ENCODE measurements around the gene KCNIP4. TPM values are rescaled to one million over a fixed set of nuclear protein-coding genes. Genes with fewer than 3 reads are reported as not detected.

Gene KCNIP4
- total RNA-seq, 1 donor from 2014 or later = not detected

DNA sequence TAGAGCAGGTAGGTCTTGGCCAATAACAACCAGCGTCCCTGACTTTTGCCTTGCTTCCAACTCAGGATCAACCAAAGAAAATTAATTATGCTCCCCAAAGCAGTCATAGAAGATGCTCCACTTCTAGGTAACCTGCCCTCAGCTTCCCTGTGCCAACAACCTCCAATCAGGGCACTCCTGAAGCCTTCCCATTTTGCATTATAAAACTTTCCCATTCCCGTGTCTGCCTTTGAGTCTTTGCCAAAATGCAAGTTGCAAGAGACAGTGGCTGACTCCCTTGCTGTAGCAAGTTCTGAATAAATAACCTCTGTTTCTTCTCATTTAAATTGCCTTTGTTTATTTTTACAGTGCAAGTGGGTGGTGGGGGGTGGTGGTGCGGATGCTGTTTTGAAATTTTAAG is 830.3 kb downstream of the KCNIP4 start:
- DNase-seq (ENCODE audit: extremely low read depth, low read depth, low spot score) = no peak

DNA sequence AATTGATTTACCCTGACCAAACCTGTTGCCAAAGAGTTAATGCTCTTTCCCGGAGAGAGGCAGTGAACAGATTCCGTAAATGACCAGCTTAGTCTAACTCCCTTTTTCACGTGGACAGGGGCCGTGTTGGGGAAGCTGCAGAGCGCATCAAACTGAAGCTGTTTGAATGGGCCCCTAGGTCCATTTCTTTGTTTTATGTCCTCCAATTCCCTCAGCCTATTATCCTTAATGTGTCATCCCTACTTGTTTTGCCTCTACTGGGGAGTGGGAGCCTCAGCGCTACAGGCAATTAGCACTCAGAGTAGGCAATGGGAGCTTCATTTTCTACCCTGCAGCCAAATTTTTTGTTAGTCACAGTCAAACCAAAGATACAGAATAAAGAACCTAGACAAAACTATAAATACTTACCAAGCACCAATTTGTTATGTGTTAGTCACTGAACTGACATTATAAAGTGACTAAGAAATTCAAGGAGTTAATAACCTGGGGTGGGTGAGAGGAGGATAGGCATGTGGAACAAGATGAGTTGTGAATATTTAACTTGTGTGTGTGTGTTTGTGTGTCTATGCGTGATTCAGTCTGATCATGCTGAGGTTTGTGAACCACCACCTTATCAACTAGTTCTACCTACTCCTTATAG is 830.9 kb downstream of the KCNIP4 start:
- DNase-seq (ENCODE audit: extremely low read depth, low read depth, low spot score) = no peak

DNA sequence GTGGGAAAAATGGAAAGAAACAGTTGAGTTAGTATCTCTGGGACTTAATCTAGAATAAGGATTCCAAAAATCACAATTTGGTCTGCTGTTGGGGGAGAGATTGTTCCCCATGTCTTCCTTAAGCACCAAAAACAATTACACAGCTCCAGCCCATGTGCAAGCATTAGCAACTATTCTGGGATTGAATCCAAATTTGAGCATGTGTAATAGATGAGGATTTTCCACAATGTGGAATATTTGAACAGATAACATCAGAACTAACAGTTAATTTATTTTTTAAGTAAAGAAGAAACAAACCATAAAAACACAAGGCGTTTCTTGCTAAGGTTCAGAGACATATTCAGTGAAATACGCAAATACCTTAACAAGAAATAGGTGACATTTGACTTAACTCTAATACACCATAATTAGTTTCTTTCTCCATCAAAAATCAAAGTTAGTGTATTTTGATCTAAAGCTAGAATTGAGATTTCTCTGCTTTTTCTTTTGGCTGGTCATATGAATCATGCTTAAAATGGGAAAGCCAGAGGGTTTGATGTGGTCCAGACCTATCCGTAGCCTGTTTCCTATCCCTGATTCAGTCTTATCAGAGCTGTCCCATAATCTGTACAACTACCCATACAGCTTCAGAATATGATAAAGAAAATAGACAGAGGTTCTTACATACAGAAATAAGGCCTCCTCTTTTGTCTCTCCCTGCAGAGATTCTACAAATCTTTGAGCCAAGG is 834.9 kb downstream of the KCNIP4 start:
- peak; percentile 50 for DNase-seq (ENCODE audit: extremely low read depth, low read depth, low spot score)

DNA sequence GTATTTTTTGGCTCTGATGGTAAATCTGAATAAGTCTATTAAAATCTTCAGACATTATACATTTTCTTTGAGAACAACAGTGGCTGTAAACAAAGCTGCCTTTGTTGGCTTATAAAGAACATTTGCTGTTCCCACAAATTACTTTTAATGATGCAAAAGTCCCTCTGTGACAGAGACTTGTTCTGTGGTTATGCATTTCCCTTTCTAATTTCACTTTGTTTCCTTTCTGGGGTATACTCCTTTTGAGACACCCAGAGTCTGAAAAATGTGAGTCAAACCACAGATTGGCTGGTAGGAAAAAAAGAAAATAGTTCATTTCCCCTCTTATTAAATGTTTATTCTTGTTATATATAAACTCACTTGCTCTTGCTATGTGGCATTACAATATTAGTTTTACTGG is 845.9 kb downstream of the KCNIP4 start:
- DNase-seq (ENCODE audit: extremely low read depth, low read depth, low spot score) = no peak

DNA sequence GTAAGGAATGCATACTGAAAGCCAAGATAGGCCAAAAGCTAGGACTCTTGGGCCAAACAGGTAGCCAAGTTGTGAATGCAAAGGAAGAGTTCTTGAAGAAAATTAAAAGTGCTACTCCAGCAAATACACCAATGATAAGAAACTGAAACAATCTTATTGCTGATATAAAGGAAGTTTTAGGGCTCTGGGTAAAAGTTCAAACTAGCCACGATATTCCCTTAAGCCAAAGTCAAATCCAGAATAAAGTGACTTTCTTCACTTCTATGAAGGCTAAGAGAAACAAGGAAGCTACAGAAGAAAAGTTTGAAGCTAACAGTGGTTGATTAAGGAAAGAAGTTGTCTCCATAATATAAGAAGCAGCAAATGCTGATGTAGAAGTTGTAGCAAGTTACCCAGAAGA is 850.7 kb downstream of the KCNIP4 start:
- no peak for DNase-seq (ENCODE audit: extremely low read depth, low read depth, low spot score)

DNA sequence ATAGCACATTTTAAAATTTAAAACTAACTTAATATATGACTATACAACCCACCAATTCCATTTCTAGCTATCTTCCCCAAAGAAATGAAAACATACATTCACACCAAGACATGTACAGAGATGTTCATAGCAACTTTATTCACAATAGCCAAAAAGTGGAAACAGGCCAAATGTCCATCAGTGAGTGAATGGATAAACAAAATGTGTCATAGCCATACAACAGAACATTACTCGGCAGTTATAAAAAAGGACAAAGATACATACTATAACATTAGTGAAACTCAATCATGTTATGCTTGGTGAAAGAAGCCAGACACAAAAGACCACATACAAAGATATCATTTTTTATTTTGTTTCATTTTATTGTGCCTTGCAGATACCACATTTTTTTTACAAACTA is 851.5 kb downstream of the KCNIP4 start:
- DNase-seq (ENCODE audit: extremely low read depth, low read depth, low spot score) = no peak

DNA sequence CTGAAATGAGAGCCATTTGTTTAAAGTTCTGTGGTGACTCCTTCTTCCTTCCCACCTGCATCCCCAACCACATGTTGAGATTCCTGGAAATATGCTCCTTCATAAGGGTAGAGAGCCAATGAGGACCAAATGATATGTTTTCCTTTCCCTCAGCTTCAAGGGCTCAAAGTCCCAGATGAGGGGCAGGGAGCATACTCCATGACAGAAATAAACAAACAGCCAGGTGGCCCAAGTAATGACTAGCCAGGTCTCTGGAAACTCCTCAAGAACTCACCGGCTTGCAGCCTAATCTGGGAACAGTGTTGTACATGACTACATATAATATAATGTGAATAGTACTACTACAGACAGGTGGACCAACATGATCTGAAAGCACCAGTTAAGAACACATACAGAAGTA is 856.0 kb downstream of the KCNIP4 start:
- DNase-seq (ENCODE audit: extremely low read depth, low read depth, low spot score) = no peak

DNA sequence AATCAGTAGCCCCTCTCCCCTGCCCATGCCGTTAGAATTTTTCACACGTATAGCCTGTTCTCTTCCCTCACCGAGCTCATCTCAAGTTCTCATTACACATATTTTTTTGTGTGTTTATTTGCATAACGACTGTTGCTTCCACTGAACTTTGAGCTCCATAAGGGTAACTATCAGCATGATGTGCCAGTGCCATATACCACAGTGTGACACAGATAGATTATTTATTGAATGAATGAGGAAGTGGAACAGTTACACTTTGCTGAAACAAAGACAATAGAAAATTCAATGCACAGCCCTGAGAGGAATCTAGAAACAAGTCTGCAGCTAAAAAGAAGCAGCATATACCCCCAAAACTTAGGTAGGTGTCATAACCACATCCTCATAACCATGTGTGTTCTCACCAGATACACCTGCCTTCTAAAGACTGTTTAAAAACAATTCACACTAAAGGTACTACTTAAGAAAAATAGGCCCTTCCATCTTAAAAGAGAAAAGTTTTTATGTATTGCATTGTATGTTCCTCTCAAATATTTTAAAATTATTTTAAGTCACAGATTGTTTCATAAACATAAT is 858.4 kb downstream of the KCNIP4 start:
- no peak for DNase-seq (ENCODE audit: extremely low read depth, low read depth, low spot score)

DNA sequence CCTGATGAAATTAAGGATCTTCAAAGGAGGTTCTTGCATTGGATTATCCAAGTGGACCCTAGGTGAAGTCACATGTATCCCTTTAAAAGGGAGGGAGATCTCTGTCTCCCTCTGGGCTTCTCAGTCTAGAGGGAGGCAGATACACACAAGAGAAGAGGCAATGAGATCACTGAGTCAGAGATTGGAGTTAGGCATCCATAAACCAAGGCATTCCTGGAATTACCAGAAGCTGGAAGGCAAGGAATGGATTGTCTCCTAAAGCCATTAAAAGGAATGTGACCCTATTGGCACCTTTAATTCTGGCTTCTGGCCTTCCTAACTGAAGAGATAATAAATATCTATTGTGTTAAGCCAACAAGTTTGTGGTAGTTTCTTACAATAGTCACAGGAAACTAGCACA is 865.2 kb downstream of the KCNIP4 start:
- no peak for DNase-seq (ENCODE audit: extremely low read depth, low read depth, low spot score)

DNA sequence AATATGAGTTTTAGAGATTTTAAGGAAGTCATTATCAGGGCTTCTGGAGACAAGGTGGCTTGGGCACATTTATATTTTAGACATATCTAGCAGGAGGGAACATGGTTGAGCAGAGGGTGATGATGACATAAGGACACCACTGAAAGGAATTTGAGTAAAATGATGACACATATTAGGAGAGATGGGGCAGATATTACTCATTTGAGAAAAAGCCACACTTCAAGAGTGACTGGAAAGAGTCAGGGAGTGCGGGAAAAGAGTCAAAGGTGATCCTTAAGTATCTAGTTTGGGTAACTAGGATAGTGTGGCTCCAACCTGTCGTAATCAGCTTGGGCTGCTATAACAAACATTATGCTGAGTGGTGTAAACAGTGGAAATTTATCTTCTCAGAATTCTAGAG is 870.6 kb downstream of the KCNIP4 start:
- no peak for DNase-seq (ENCODE audit: extremely low read depth, low read depth, low spot score)

DNA sequence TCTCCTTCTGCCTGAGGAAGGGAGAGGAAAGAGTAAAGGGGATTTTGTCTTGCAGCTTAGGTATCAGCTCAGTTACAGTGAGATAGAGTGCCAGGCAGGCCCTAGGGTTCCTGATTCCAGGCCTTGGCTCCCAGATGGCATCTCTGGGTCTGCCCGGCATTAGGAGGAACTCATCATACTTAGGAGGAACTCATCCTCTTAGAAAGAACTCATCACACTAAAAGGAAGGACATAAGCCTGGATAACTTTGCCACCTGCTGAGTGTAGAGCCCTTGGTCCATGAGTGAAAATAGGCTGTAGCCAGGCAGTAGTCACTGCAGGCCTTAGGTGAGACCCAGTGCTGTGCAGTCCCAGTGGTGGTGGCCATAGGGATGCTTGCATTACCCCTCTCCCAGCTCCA is 881.2 kb downstream of the KCNIP4 start:
- no peak for DNase-seq (ENCODE audit: extremely low read depth, low read depth, low spot score)

DNA sequence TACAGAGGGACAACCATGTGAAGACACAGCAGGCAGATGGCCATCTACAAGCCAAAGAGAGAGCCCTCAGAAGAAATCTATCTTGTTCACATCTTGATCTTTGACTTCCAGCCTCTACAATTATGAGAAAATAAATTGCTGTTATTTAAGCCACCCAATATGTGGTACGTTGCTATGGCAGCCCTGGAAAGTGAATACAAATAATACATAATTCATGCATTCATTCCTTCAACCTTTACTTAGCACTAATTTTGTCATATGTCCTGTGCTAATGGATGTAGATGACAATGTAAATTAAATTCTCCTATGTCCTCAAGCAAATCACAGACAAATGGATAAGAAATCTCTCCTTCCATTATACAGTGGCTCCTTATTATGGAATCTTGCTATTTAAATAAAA is 886.7 kb downstream of the KCNIP4 start:
- DNase-seq (ENCODE audit: extremely low read depth, low read depth, low spot score) = no peak

DNA sequence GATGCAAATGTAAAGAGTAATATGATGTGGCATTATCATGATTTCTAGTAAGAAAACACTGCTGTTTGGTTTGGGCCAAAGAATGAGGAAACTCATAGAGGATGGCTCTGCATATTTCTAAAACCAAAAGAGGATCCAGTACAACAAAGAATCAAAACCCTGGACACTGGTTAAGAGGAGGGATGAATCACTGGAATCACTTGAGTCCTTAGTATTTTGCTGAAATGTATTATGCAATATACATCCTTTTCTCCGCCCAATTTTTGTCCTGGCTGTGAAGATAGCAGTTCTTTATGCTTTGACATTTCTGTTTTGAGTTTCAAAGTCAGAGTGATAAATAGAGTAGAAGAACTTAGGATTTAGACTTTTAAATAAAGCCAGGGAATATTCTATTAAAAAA is 902.4 kb downstream of the KCNIP4 start:
- no peak for DNase-seq (ENCODE audit: extremely low read depth, low read depth, low spot score)

DNA sequence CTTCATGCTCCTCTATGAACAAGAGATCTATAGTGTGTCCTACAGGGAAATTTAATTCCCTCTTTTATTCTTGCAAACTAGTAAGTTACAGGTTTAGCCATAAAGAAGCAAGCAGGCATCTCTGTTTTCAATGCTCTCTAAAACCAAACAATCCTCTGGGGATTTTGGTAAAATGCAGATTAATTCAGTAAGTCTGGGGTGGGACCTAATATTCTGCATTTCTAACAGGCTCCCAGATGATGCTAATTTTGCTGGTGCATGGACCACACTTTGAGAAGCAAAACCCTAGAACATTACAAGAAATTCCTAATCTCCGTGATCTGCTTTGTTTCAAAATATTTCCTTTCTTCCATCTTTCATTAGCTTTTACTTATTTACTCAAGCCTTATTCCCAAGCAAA is 903.5 kb downstream of the KCNIP4 start:
- no peak for DNase-seq (ENCODE audit: extremely low read depth, low read depth, low spot score)

DNA sequence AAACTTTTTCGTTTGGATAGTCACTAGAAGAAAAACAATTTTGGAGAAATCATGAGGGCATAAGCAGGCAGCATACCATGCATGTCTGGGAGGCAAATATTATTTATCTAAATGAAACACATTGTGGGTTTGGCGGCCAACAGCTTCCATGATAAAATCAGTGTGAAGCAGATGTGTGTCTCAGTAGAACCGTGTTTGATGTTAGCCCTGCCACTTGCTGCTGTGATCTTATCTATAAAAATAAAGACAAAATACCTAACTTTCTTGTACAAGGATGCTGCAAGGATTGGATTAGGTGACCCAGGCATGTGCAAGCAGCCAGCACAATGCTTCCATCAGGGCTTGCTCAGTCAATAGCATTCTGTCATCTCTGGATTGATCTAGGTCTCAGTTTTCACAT is 906.9 kb downstream of the KCNIP4 start:
- DNase-seq (ENCODE audit: extremely low read depth, low read depth, low spot score) = no peak

DNA sequence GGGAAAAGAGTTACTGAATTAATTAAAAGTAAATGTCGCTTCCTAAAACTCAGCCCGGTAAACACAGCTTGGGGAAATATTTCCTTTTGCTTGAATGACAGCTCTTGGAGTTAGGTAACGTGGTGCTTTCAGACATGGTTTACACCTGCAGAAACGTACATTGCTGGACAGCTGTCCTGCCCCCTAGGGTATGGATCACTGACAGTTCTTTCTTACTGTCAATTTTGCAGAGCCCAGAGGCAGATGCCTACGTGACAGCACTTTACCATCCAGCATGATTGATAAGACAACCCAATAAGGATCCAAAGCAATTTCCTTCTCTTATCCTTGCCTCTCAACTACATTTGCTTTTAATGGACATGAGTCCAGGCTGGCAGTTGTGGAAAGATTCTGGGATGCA is 913.8 kb downstream of the KCNIP4 start:
- DNase-seq (ENCODE audit: extremely low read depth, low read depth, low spot score) = no peak

DNA sequence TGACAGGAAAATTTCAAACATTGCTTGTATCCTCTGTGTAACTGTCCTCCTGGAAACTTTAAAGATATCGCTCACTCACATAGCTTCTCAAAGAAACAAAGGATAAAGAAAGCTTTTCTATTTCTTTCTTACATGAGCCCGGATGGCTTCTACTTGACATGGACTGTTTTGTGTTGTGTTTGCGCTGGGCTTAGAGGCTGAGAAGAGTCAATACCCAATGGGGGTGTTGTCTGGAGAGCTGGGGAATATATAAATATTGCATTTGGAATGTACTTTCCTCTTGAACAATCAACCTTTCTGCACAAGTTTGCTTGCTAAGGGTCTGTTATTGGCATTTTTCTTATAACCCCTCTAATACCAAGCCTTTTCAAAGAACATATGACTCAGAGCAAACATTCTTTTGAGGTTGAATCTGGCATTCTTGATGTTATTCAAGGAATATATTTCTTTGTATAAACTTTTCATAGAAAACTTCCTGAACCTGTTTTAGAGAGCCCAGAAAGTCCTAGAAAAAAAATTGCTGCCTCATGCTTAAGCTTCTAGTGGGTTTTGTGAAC is 916.4 kb downstream of the KCNIP4 start:
- DNase-seq (ENCODE audit: extremely low read depth, low read depth, low spot score) = no peak

DNA sequence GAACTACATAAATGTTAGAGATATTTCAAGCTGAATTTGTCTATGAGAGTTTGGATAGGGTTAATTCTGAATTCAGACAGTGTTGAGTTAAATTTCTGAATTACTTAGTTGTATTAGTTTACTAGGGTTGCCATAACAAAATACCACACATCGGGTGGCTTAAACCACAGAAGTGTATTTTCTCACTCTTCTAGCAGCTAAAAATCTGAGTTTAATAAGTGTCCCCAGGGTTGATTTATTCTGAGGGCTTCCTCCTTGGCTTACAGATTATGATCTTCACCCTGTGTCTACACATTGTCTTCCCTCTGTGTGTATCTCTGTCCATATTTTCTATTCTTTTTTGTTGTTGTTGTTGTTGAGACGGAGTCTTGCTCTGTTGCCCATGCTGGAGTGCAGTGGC is 929.8 kb downstream of the KCNIP4 start:
- DNase-seq (ENCODE audit: extremely low read depth, low read depth, low spot score) = no peak

DNA sequence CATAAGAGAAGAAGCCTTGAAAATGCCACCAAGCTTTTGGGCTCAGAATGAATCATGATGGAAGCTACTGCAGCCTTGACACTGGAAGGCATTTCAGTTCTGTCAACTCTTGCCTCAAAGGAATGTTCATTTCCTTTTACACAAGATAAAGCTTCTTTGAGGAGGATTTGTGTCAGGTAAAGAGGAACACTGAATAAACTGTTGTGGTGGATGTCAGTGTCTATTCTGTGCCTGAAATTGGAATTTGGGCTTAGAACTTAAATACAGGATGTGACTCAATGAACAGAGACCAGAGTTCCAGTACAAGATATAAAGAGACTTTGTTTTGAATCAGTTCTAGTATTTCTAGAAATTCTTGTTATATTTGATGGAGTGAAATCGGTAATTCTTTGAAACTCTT is 935.1 kb downstream of the KCNIP4 start:
- no peak for DNase-seq (ENCODE audit: extremely low read depth, low read depth, low spot score)

DNA sequence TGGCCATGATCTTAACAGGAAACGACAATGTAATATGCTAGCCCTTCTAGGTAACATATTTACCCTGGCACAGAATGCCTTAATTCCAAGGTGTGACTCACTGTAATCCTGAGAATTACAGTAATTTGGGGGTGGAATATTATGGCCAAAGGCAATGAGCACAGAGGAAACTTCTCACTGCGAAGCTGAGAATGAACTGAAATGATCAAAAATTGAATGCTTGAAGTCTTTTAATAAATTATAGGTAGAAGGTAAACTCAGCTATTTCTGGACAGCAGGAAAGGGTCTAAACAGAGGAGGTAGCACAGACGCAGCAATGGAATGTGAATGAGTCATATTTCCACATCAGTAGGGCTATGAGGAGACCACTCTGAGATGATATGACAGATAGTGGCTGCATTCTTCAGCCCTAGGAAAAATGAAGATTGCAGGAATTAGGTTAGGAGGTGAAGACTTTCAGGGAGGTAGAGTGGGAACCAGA is 935.7 kb downstream of the KCNIP4 start:
- no peak for DNase-seq (ENCODE audit: extremely low read depth, low read depth, low spot score)

DNA sequence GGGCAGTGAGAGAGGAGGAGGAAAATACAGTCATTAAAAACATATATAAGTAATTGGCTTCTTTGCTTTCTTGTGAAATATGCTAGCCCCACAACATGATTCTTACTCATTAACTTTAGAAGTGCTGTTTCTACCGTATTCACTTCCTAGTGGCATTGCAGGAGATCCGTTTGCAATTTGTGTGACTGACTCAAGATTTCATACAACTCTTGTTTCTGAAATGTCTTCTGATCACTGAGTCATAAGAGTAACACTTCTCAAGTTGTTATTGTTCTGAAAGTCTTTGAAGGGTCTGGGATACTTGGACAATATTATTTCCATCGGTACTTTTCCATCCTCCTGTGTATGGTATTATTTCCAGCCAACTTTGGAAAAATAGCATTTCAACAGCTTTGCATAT is 937.5 kb downstream of the KCNIP4 start:
- DNase-seq (ENCODE audit: extremely low read depth, low read depth, low spot score) = no peak

DNA sequence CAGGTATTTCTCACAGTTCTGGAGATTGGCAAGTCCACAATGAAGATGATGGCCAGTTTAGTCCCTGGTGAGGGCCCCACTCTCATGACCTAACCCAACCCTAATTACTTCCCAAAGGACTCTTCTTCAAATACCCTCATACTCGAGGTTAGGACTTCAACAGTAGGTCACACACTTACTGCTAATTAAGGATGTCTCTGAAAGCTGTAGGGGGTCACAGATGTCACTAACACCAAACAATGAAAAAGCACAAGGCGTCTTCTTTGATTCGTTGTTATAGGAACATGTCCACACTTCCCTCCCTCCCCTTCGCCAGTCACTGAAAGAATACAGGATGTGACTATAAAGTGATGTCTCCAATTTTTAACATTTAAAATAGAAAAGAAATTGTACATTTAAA is 938.6 kb downstream of the KCNIP4 start:
- no peak for DNase-seq (ENCODE audit: extremely low read depth, low read depth, low spot score)

All from glomerular endothelial cell (primary cell).